Measurements from ENCODE around the gene REPS2. TPM values are rescaled to one million over a fixed set of nuclear protein-coding genes. Genes with fewer than 3 reads are reported as not detected.

Gene REPS2
- total RNA-seq, 1 experiment from 2014 or later: 3.7 TPM

- no peak for DNase-seq
- Histone ChIP-seq H3T11ph (ENCODE audit: low read length) (no peak overlapping the region), H2BK120ac (ENCODE audit: low read depth, low read length, poor library complexity, severe bottlenecking) (no peak overlapping the region), H3K79me1 (ENCODE audit: insufficient read depth, low read depth, low read length, poor library complexity, severe bottlenecking) (no peaks in the 10 kb centered on the region), H2AFZ (ENCODE audit: low read length) (no peak overlapping the region), H2AK5ac (ENCODE audit: insufficient read length, low read length) (no peak overlapping the region), H4K91ac (ENCODE audit: insufficient read length, low read depth, low read length) (no peak overlapping the region), H2BK20ac (ENCODE audit: low read depth, low read length, poor library complexity, severe bottlenecking) (no peak overlapping the region), H2BK12ac (ENCODE audit: insufficient read length, low read depth, low read length) (no peak overlapping the region), H2BK15ac (ENCODE audit: low read depth, low read length) (no peak overlapping the region), H3K4me1 (ENCODE audit: insufficient read depth, low read length) (no peaks in the 10 kb centered on the region), H3K4ac (ENCODE audit: low read depth, low read length) (no peak overlapping the region), H4K5ac (ENCODE audit: insufficient read length, low read depth, low read length) (no peak overlapping the region), H4K20me1 (ENCODE audit: control insufficient read depth, insufficient read depth, insufficient read length) (no peaks in the 10 kb centered on the region), H3K14ac (ENCODE audit: insufficient read depth, low read length) (no peak overlapping the region), H3K27ac (ENCODE audit: insufficient read length, low read depth, low read length) (no peak overlapping the region), H3K27me3 (ENCODE audit: insufficient read depth, low read length) (no peaks in the 10 kb centered on the region), H4K8ac (replicated peaks; ENCODE audit: insufficient read length, low read depth, low read length) (no peak overlapping the region), H3K9me3 (ENCODE audit: control insufficient read depth, low read depth, low read length) (no peaks in the 10 kb centered on the region), H2BK5ac (ENCODE audit: insufficient read length, low read length) (no peak overlapping the region), H3K4me2 (ENCODE audit: insufficient read depth, insufficient read length, low read length) (no peak overlapping the region), H3K18ac (ENCODE audit: insufficient read length, low read depth, low read length) (no peak overlapping the region), H3K23ac (ENCODE audit: insufficient read length, low read depth, low read length) (no peak overlapping the region), H3K9ac (ENCODE audit: extremely low read depth, insufficient read length, low read length) (no peak overlapping the region), H3K79me2 (ENCODE audit: insufficient read depth, low read length) (no peaks in the 10 kb centered on the region), H3K23me2 (ENCODE audit: insufficient read length, low read depth, low read length, poor library complexity, severe bottlenecking) (no peaks in the 10 kb centered on the region), H3K56ac (ENCODE audit: insufficient read length, low read depth, low read length) (no peak overlapping the region)
- H3K36me3 Mint-ChIP-seq (ENCODE audit: insufficient read depth in 1 of 3, low read depth in 3 of 3): no peaks in the 10 kb centered on the region
- no peaks in the 10 kb centered on the region for H3K9me3 Mint-ChIP-seq
- no CpG with 5 or more reads among the region's 6 CpGs for WGBS (ENCODE audit: extremely low coverage, insufficient read length, low lambda C conversion rate)
- H3K4me3 Mint-ChIP-seq: no peak overlapping the region
- peaks cover 0 to 2% of the 10 kb centered on the region in 2 experiments; a peak in 1 of 4 replicates for H3K4me1 Mint-ChIP-seq
- H3K27ac Mint-ChIP-seq: no peak overlapping the region
- peaks cover under 1% of the 10 kb centered on the region; the same call in 1 of the 2 replicates for H3K27me3 Mint-ChIP-seq (ENCODE audit: low read depth)
- no peak for TF ChIP-seq CTCF (conservative IDR thresholded peaks at IDR 0.05)
Observed at GRCh38 chrX:17077361-17077760, 130.9 kb downstream of the REPS2 start.
